HL-60/S4 treated with phorbol 12-myristate 13-acetate at 8.2 ng/mL for 4 days and 3 days (cell line): ENCODE results near the gene PTH.

Experiments used
- in situ Hi-C: fragments of 300-500 bp; cut with MboI; formaldehyde crosslinking; loops from 2 replicates; pipeline ENCODE4 v1.15.0; 2022; ENCODE audit warnings: low sequenced_read_pairs

The PTH gene

DNA sequence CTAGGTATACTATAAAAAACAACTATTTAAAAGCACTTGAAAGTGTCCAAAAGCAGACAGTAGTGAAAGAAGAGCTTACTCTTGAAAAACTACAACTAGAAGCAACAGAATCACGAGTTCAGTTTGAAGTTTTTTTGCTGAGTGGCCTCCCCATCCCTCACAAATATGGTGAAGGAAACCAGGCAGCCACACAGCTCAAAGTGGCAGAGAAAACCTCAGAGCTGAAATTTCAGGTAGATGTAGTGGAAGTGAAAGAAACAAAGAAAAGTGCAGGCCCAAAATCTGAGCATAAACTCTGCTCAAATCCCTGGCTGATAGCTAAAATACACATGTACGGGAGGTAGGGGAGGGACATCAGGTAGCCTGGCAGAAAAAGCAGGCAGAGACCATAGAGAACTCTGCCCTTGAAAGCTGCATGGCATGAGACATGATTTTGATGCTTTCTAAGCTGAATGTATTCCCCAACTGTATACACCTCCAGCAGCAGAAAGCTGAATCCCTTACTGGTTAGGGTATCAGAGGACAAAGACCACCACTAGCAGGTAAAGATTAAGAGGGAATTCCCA, 44.9 kb downstream of the PTH start:
- in situ Hi-C loops: no loop called here

DNA sequence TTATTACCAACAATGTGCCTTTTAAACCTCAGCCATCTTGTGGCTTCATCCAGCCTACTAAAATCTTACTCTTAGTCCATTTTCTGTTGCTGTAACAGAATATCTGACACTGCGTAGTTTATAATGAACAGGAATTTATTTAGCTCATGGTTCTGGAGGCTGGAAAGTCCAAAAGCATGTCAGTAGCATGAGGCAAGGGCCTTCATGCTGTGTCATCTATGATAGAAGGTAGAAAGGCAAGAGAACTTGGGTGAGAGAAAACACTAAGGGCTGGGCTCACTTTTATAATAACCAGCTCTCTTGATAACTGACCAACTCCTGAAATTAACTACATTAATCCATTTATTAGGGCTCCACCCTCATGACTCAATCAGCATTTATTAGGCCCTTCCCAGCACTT, 46.3 kb downstream of the PTH start:
- in situ Hi-C loops: no loop called here

DNA sequence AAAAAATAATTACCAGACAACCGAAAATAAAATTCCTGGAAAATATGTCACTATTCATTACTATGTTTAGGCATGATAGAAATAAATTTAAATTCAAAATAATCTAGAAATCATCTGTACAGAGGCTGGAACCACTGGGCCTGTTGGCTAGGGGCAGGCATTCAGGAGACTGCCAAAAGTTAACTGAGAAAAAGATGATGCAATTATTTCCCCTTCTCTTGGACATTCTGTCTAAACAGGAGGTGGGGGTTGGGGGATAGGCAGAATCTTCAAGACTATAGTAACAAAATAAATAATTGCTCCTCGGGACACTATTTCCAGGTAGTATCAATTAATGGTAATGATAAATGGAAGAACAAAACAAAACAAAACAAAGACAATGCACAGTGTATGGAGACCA, 46.9 kb downstream of the PTH start:
- in situ Hi-C loops: no loop called here

DNA sequence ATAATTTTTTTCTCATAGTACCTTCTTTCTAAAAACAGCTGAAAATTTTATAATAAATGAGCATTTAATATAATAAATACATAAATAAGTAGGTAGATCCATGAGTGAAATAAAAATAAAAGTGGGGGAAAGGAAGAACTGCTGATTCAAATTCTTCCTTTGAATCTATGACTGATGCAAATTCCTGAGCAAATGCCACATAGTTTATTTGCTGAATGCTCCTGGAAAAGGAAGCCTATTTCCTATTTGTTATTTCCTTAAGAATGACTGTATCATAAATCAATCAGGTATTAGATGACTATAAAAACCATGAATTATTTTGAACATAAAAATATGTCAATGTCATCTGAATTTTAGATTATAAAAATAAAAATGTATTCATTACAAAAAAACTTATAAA, 49.4 kb downstream of the PTH start:
- in situ Hi-C loops: no loop called here

GRCh38 chr11:13445588-13445987, 50.2 kb downstream of the PTH start:
- in situ Hi-C loops: no loop called here
